NCI-H1930 (cell line): ENCODE measurements around the gene NRARP.
A peak's percentile ranks its signal among the peaks of the same experiment; 100 is the strongest.

Source experiments
- DNase-seq, 2 experiments: peaks; one replicate each; lab custom pipeline; 2025; lab: John Stamatoyannopoulos, UW

NRARP gene

GRCh38 chr9:137298401-137299202 lies 3.5 kb downstream of the NRARP start:
- no peak for DNase-seq

- DNase-seq: no peak
These were observed 4.1 kb downstream of the NRARP start for GRCh38 chr9:137297966-137298365.

- DNase-seq: no peak
These were observed 5.1 kb downstream of the NRARP start for GRCh38 chr9:137296670-137297664.

DNA sequence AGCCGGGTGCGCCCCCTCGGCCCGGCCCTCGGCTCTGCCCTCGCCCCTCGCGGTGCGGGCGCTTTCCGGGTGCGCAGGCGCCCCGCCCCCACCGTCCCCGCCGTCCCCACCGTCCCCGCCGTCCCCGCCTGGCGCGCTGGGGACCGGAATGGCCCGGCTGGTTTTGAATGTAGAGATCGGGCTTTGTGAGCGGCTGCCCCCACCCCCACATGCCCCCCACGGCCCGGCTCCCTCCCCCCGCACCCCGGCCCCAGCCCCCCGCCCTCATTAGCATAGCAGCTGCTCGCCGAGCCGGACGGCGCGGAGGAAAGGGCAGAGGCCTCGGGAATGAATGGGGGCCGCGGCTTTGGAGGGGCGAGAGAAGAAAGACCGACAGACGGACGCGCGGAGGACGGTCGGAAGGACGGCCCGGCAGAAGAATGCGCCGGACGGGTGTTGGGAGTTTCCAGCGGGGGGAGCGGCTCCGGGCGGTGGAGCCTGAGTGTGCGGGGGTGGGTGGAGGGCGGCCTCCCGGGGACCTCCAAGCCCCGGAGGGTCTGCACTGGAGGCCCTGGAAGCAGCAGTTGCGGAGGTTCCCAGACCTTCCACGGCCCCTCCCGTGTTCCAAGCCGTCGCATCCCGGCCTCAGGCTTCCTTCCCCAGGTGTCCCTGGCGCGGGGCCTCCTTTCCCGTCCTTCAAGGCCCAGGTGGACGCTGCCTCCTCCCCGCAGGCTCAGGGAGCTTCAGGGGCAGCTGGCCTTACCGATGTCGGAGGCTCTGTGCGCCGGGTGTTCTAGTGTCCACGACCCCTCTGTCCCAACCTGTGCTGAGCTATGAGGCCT lies 6.0 kb downstream of the NRARP start:
- DNase-seq: no peak

- DNase-seq: no peak
These were observed 6.7 kb downstream of the NRARP start for GRCh38 chr9:137295238-137295811.

DNA sequence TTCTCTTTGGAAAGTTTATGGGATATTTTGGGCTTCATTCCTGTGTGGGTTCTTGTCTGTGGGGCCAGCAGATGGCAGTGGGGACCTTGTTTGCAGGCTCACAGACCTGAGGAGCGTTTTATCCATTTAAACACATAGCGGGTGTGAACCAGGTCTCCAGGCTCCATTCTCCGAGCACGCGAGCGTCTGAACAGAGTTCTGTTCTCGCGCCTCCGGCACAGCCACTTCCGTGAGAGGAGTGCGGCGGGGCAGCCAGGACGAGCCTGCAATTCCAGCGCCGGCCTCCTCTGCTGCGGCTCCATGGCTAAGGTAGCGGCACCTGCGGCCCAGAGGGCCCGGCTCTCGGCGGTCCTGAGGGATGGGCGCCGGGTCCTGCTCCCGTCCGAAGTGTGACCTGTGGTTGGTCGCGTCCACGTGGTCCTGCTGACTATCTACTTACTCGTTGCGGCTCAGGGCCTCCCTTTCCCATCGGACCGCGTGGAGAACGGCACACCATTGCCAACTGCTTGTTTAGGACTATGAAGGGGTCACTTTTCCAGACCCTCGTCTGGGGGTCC lies 7.3 kb downstream of the NRARP start:
- no peak for DNase-seq

DNA sequence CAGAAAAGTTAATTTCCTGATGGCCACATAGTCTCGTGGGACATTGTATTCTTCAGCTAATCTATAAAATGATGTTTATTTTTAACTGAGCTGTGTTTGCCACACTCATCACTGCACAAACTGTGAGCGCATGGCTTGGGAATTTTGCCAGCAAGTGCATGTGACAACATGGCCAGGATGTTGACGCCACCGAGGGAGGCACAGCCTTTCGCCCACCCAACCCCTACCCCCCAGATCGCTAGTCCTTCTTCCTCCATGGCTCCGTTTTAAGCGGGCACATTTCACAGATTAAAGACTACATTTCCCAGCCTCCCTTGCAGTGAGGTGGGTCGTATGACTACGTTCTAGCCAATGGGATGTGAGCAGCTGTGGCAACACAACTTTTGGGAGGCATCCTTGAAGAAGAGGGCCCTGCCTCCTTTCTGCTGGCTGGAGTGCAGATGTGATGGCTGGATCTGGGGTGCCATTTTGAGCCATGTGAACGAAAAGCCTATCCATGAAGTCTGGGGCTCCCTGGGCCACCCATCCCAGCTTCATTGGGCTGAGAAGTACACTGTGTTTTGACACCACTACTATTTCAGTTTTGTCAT lies 7.9 kb downstream of the NRARP start:
- DNase-seq: no peak

DNA sequence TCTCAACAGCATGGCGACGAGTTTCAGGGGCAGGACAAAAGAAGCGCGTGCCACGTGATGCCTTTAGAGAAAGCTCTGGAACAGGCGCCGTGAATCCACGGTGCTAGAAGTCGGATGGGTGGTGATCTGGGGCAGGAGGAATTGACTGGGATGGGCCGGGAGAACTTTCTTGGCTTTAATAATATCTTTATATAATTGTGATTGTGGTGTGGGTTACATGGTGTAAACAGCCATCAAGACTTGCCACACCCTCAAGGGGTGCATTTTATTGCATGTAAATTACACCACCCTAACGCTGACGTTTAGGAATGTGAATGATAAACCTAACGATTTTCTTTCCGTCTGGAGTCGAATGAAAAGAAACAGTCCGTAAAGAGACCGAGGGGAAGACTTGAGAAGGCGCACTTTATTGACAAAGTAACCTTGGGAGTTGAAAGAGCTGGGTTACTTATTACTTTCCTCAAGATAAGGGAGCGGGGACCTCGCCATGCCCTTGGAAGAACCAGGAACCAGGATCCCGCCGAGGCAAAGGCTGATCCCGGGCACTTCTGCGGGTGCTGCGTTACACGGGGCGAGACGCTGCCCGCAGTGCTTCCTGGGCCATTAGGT lies 8.5 kb downstream of the NRARP start:
- no peak for DNase-seq

- DNase-seq: no peak
These were observed 9.0 kb downstream of the NRARP start for GRCh38 chr9:137293094-137293481.

- peak; percentile 63 to 65 for DNase-seq
These were observed 15.1 kb downstream of the NRARP start for GRCh38 chr9:137286975-137287383.

DNA sequence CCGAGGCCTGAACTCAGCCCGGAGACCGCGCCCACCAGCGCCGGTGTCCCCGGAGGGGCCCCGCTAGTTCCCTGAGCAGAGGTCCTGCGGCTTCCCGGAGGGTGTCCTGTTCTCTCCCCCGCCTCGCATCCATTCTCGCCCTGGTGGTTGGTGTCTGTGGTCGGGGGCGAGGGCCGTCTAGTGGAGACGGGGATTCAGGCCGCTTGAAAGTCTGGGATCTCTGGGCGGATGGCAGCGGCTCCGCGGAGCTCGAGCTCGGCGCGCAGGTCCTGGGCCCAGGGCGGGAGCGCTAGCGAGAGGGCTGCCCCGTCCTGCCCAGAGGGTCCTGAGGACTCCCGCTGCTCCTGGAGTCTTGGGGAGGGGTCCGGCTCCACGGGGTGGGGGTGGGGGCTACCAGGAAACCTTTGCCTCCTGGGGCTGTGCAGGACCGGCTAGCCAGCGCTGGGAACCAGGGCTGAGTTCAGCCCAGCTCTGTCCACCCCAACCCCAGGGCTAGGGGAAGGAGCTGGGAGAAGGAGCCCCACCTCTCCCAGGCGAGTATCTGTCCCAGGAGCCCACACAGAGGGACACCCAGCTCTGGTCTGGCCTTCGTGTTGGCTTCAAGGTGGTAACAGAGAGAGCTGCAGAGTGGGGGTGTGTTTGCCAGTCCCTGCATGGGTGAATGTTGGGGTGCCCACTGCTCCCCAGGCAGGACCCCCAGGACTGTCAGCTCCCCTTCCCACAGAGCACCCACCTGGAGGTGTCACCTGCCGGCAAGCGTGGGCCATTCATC lies 20.5 kb downstream of the NRARP start:
- DNase-seq: no peak

GRCh38 chr9:137280474-137281344 lies 21.4 kb downstream of the NRARP start:
- peak in 1 of 2 experiments; percentile 27 for DNase-seq

DNA sequence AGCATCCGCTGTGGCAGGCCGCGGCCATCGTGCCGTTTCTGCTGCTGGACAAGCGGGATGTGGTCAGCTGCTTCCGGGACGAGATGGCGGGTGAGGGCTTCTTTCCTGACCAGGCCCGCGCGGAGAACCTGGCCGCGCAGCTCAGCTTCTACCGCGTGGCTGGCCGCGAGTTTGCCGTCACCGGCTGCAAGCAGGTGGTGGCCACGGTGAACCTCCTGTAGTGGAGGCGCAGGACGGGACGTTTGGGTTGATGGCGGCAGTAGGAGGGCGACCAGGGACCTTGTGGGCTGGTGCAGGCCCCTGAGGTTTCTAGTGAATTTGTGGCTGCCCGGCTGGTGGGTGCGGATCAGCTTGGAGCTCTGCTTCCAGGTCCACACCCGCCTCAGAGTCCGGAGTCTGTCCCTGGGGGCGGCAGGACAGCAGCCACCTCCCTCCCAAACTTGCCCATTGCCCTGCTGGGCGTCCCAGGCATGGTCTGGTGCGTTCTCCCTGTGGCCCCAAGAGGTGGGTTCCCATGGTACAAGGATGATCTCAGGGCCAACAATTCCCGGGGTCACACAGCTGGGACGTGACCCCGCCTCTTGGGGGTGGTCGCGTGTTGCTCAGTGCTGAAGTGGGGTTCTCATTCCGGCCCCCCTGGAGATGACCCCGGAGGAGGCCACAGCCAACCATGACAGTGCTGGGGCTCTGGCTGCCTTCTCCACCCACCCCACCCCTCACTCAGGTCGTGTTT lies 22.2 kb downstream of the NRARP start:
- DNase-seq: no peak

DNA sequence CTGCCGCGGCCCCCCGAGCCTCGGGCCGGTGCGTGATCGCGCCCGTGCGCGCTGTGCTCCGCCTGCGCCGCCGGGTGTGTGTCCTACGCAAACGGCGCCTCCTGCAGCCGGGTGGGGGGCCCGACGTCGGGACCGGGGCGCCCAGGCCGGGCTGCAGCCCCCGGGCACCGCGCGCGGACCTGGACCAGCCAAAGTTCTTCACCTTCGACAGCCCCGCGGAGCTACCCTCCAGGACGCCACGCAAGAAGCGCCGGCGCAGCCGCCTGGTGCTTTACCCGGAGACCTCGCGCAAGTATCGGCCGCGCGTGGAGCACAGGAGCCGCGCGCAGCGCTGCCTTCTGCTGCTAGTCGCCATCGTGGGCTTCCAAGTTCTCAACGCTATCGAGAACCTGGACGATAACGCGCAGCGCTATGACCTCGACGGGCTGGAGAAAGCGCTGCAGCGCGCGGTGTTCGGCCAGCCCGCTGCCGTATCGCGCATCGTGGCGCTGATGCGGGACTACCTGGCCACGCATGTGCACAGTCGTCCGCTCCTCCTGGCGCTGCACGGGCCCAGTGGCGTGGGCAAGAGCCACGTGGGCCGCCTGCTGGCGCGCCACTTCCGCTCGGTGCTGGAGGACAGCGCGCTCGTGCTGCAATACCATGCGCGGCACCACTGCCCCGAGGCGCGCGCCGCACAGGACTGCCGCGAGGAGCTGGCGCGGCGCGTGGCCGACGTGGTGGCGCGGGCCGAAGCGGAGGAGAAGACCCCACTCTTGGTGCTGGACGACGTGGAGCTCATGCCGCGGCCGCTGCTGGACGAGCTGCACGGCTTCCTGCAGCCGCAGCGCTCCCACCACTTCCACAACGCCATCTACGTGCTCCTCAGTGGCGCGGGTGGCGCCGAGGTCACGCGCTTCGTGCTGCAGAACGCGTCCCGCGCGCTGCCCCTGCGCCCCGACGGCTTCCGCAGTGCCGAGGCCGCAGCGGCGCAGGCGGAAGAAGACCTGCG lies 23.1 kb downstream of the NRARP start:
- DNase-seq: no peak

GRCh38 chr9:137278061-137278701 lies 23.9 kb downstream of the NRARP start:
- no peak for DNase-seq

- no peak for DNase-seq
These were observed 24.6 kb downstream of the NRARP start, which contains the start of gene TOR4A for GRCh38 chr9:137277329-137278041. TSS of gene TOR4A (plus strand) at chr9:137277726. CDS start at chr9:137278690, 964 bp downstream.
